BLaER1 (cell line): ENCODE measurements around the gene GAREM1.

Experiments used
- H3K27ac ChIP-seq: shearing (Covaris generic); formaldehyde crosslinking; 2 replicates; pipeline ENCODE4 v1.8.1; 2022
- H3K27me3 ChIP-seq: shearing (Covaris generic); formaldehyde crosslinking; 2 replicates; pipeline ENCODE4 v1.8.1; 2022
- H3K36me3 ChIP-seq: shearing (Covaris generic); formaldehyde crosslinking; 2 replicates; pipeline ENCODE4 v1.8.1; 2022
- H3K4me1 ChIP-seq: shearing (Covaris generic); formaldehyde crosslinking; 2 replicates; pipeline ENCODE4 v1.8.1; 2022
- H3K4me2 ChIP-seq: shearing (Covaris generic); formaldehyde crosslinking; 2 replicates; pipeline ENCODE4 v1.8.1; 2022
- H3K4me3 ChIP-seq: shearing (Covaris generic); formaldehyde crosslinking; 2 replicates; pipeline ENCODE4 v1.8.1; 2022
- H3K9ac ChIP-seq: shearing (Covaris generic); formaldehyde crosslinking; 2 replicates; pipeline ENCODE4 v1.8.1; 2022
- H3K9me3 ChIP-seq: shearing (Covaris generic); formaldehyde crosslinking; 2 replicates; pipeline ENCODE4 v1.8.1; 2022
- H4K20me1 ChIP-seq: shearing (Covaris generic); formaldehyde crosslinking; 2 replicates; pipeline ENCODE4 v1.8.1; 2022
- Cebpa-rat ChIP-seq: shearing (Covaris generic); IDR thresholded peaks from 2 replicates; pipeline ENCODE4 v1.8.1; 2022

The GAREM1 gene

DNA sequence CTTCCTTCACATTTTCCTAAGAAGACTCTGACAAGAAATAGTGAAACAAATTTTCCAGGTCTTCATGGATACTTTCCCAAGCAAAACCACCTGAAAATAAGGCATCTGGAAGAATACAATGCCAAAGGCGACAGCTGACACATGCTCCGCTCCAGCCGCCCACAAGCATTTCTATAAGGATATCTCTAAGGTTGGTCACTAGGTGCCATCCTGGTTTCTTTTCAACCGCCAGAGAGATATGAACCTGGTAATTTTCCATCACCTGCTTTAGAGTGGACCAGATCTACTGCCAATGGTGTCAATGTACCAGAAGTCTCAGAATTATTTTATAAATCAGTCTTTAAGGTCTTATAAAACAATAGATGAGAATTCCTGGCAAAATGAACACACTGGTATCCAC, 97.2 kb downstream of the GAREM1 start:
- H3K27me3 ChIP-seq: no peaks in the 10 kb centered on the region
- H3K4me3 ChIP-seq: no peak overlapping the region
- H3K4me2 ChIP-seq: no peak overlapping the region
- H3K9ac ChIP-seq: no peak overlapping the region
- no peaks in the 10 kb centered on the region for H3K36me3 ChIP-seq
- no peak overlapping the region for H3K27ac ChIP-seq
- H4K20me1 ChIP-seq: no peaks in the 10 kb centered on the region
- no peak for TF ChIP-seq Cebpa-rat
- H3K4me1 ChIP-seq: no peaks in the 10 kb centered on the region
- no peaks in the 10 kb centered on the region for H3K9me3 ChIP-seq

DNA sequence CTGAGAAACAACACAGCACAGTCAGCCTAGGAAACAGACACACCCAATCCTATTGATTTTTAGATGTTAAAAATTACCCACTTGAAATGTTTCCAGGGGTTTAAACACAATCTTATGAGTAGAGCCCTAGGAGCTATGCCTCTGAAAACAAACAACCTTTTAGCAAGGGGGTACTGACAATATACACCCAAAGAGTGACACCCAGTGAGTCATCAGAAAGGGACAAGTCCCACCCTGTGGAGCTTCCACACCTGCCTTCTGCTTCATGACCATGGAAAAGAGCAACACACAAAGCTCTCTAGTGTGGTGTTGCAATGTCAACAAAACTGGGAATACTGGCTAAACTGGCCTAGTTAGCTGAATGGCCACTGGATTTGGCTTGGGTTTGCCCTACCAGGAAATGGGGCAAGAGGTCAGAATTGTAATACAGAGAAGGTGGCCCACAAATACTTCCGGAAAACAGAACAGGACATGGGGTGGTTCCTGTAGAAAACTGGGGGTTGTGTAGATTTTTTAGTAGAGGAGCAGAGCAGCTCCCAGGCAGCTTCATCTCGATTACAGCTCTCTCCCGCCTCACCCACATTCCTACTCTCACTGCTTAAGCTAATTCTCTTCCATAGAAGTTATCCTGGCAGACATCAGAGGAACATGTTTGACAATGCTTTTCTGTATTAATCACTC, 98.2 kb downstream of the GAREM1 start:
- H3K4me2 ChIP-seq: no peak overlapping the region
- no peak overlapping the region for H3K27ac ChIP-seq

DNA sequence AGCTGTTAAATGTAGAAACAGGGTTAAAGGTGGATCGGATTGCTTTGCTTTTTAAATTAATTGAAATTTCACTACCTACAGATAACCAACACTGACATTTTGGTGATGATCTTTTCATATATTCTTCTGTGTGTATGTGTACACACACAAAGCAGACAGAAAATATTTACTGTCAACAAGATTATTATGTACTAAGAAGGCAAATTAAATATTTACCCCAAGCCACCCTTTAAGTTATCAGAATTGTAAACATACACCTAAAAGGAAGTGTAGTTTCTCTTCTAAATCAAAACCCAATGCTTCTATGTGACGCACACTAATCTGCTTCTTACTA, 98.7 kb downstream of the GAREM1 start:
- H3K27ac ChIP-seq: no peak overlapping the region
- H3K4me2 ChIP-seq: no peak overlapping the region

More for the DNA sequence above, 98.2 kb downstream of the GAREM1 start:
- Histone ChIP-seq H3K36me3 (no peaks in the 10 kb centered on the region), H3K9me3 (no peaks in the 10 kb centered on the region), H3K4me3 (no peak overlapping the region), H3K4me1 (no peaks in the 10 kb centered on the region), H4K20me1 (no peaks in the 10 kb centered on the region), H3K27me3 (no peaks in the 10 kb centered on the region), H3K9ac (no peak overlapping the region)
- no peak for TF ChIP-seq Cebpa-rat

DNA sequence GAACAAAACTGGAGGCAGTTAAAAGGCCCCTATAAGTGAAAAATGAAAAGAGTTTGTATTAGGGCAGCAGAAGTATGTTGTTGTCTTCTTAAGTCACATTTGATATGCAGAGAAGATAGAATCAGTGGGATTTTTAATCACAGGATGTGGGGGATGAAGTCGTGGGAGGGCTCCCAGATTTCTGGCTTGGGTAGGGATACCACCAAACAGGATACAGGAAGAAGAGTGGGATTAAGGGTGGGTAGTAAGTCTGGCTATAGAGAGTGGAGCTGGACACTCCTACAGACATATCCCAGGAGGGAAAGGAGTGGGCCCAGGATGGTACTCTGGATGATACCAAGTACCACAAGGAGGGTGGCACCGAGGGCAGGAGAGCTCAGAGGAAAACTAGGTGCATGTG, 99.3 kb downstream of the GAREM1 start:
- H4K20me1 ChIP-seq: no peaks in the 10 kb centered on the region
- no peak overlapping the region for H3K27ac ChIP-seq
- no peaks in the 10 kb centered on the region for H3K36me3 ChIP-seq
- no peak for TF ChIP-seq Cebpa-rat
- H3K27me3 ChIP-seq: no peaks in the 10 kb centered on the region
- H3K4me1 ChIP-seq: no peaks in the 10 kb centered on the region
- H3K4me3 ChIP-seq: no peak overlapping the region
- H3K4me2 ChIP-seq: no peak overlapping the region
- no peak overlapping the region for H3K9ac ChIP-seq
- no peaks in the 10 kb centered on the region for H3K9me3 ChIP-seq

More for the DNA sequence above, 98.7 kb downstream of the GAREM1 start:
- Histone ChIP-seq H3K4me1 (no peaks in the 10 kb centered on the region), H3K27me3 (no peaks in the 10 kb centered on the region), H3K9me3 (no peaks in the 10 kb centered on the region), H4K20me1 (no peaks in the 10 kb centered on the region), H3K9ac (no peak overlapping the region), H3K36me3 (no peaks in the 10 kb centered on the region), H3K4me3 (no peak overlapping the region)
- no peak for TF ChIP-seq Cebpa-rat

DNA sequence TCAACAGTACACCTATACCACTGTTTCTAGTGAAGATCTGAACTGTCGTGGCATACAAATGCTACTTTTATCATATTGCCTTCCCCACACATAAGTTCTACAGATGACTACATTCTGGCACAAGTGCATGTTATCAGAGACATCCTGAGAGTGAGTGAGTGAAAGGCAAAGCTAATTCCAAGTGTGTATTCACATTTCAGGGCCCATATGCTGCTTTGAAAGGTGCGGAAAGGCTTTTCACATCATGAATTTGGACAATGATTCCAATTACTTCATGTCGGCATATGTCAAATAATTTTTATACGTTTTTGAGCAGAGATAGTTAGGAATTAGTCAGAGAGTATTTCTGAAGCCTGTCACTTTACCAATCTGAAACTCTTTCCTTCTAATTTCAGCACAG, 101.7 kb downstream of the GAREM1 start:
- Histone ChIP-seq H4K20me1 (no peaks in the 10 kb centered on the region), H3K27ac (no peak overlapping the region), H3K36me3 (no peaks in the 10 kb centered on the region), H3K27me3 (no peaks in the 10 kb centered on the region), H3K4me2 (no peak overlapping the region), H3K4me1 (no peaks in the 10 kb centered on the region), H3K9me3 (no peaks in the 10 kb centered on the region), H3K4me3 (no peak overlapping the region), H3K9ac (no peak overlapping the region)
- no peak for TF ChIP-seq Cebpa-rat

DNA sequence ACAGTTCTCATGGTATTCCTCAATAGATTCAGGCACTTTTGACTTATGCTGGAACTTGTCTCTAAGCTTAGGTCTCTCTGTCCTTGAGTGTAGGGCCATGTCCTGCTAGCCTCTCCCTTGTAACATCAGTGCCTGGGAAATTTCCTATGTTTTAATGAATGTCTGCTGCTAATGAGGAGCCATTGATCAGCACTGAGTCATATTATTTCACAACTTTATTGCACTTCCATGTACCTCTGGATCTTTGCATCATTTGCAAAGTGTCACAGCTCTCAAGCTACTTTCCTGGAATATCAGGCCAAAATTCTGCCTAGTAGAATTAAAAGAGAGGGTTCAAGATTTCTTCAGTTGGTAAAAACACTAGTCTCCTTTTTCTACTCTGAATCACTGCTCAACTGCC, 102.5 kb downstream of the GAREM1 start:
- no peaks in the 10 kb centered on the region for H3K27me3 ChIP-seq
- no peak overlapping the region for H3K27ac ChIP-seq
- TF ChIP-seq Cebpa-rat: no peak
- no peaks in the 10 kb centered on the region for H3K9me3 ChIP-seq
- H3K4me3 ChIP-seq: no peak overlapping the region
- H3K4me1 ChIP-seq: no peaks in the 10 kb centered on the region
- H3K36me3 ChIP-seq: no peaks in the 10 kb centered on the region
- no peak overlapping the region for H3K9ac ChIP-seq
- no peaks in the 10 kb centered on the region for H4K20me1 ChIP-seq
- H3K4me2 ChIP-seq: no peak overlapping the region

DNA sequence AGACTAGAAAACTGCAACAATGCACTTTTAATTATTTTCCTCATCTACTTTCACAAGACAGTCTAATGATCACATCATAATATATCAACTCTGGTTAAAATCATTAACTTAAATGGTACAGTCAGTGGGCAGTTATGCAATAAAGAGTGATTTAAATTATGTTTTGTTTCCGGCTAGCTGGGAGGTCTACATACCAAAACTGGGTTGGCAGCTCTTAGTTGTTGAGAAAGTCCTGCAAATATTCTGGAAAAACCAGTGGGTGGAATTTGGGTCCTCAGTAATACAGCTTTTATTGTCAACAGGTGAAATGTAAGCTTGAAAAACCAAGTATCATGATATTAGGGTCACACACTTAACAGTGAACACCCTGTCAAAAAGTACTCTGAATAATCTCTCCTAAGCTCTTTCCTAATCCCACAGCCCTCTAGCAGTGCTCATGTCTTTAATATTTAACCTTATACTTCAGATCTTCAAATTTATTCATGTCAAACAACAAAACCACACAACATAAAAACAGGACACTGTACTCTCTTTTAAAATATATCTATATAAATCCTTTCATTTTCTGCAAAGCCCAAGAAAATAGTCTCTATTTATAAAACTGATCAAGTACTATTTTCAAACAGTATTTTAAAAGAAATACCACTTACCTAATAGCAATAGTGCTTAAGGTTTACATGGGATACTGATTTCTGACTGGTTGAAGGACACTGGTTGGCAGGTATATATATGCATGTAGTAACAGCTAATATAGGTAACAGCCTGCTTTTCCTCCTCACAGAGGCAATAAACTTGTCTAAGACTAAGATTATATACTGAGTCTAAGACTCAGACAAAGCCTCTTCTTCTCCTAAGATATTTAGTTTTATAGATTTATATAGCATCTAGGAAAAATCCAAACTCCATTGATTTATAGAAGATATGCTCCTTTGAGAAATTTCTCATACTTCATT, 103.8 kb downstream of the GAREM1 start:
- H3K4me2 ChIP-seq: no peak overlapping the region
- H3K4me3 ChIP-seq: no peak overlapping the region
- no peaks in the 10 kb centered on the region for H3K36me3 ChIP-seq
- H3K27me3 ChIP-seq: no peaks in the 10 kb centered on the region
- no peak for TF ChIP-seq Cebpa-rat
- no peaks in the 10 kb centered on the region for H4K20me1 ChIP-seq
- H3K9ac ChIP-seq: no peak overlapping the region
- no peaks in the 10 kb centered on the region for H3K9me3 ChIP-seq
- H3K4me1 ChIP-seq: no peaks in the 10 kb centered on the region
- no peak overlapping the region for H3K27ac ChIP-seq

DNA sequence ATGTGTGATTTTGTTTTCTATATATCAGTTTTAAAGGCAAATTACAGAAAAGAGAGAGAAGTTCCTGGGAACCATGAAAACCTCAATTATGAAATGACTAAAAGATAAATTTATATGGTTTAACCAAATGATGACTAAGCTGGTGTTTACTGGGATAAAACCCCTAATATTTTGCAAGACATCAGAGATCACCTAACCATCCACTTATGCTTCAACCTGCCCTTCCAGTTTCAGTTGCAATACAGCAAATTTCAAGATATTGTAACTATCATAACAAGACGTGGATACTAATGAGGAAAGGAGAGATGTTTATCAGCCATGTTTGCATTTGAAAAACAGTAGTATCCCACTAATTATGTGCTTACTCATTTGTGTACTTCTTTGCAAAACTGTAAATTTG, 108.2 kb downstream of the GAREM1 start:
- TF ChIP-seq Cebpa-rat: no peak
- Histone ChIP-seq H3K9ac (no peak overlapping the region), H3K4me2 (no peak overlapping the region), H3K36me3 (no peaks in the 10 kb centered on the region), H3K27ac (no peak overlapping the region), H3K27me3 (no peaks in the 10 kb centered on the region), H3K4me1 (no peaks in the 10 kb centered on the region), H3K4me3 (no peak overlapping the region), H3K9me3 (no peaks in the 10 kb centered on the region), H4K20me1 (no peaks in the 10 kb centered on the region)

DNA sequence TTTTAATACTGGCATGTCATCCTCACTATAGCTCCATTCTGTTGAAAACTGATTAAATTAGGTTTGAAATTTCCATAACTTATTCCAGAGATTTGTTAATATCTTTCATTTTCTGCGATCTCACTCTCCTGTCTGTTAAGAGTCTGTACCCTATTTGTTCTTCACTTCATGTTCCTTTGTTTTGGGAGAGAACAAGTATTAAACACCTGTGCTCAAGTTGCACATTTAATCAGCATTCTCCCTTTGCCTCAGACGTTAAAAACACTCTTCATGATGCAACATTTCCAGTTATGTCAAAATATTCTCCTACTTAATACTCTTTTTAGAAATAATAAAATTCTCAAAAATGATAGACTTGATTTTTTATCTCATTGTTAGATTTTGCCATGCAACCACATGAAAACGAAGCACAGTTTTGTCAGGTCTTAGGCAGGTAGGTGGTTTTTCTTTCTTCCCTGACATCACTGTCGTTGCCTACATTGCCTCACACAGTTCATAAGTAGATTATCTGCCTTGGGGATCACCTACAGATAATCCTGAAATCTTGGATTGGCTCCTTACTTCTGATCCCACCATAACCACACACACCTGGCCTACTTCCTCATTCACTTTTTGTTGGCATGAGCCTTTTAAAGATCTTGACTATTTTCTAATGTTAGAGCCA, 109.9 kb downstream of the GAREM1 start:
- H4K20me1 ChIP-seq: no peaks in the 10 kb centered on the region
- no peaks in the 10 kb centered on the region for H3K9me3 ChIP-seq
- no peak overlapping the region for H3K4me2 ChIP-seq
- no peaks in the 10 kb centered on the region for H3K36me3 ChIP-seq
- H3K9ac ChIP-seq: no peak overlapping the region
- TF ChIP-seq Cebpa-rat: no peak
- H3K4me1 ChIP-seq: no peaks in the 10 kb centered on the region
- H3K27me3 ChIP-seq: no peaks in the 10 kb centered on the region
- H3K27ac ChIP-seq: no peak overlapping the region
- H3K4me3 ChIP-seq: no peak overlapping the region

DNA sequence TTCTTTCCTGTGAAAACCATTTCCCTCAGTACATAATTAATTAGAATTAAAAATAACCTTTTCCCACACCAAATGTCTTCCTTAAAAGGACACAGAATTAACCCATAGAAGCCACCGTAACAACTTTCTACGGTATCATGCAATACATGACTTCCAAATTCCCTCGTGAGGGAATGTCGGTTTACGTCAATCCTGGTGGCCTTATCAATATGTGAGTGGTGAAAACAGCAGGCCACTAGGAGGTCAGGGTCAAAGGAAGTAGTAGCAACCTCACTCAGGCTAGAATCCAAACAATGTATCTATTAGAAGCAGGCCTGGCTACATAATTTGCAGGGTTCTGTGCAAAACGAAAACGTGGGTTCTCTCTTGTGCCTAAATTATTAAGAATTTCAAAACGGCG, 112.2 kb downstream of the GAREM1 start:
- no peak overlapping the region for H3K4me3 ChIP-seq
- H3K4me1 ChIP-seq: no peaks in the 10 kb centered on the region
- no peak overlapping the region for H3K4me2 ChIP-seq
- H3K9me3 ChIP-seq: no peaks in the 10 kb centered on the region
- no peak overlapping the region for H3K9ac ChIP-seq
- no peaks in the 10 kb centered on the region for H4K20me1 ChIP-seq
- H3K27me3 ChIP-seq: no peaks in the 10 kb centered on the region
- TF ChIP-seq Cebpa-rat: no peak
- no peak overlapping the region for H3K27ac ChIP-seq
- no peaks in the 10 kb centered on the region for H3K36me3 ChIP-seq
